ENCODE measurements around the gene RXRG.

Gene RXRG

GRCh38 chr1:165376041-165376810 lies 68.7 kb downstream of the RXRG start:
- H4K20me1 ChIP-seq (ENCODE audit: insufficient read depth, low read length) = no peaks in the 10 kb centered on the region; the same call in 1 of the 2 replicates
- no peak overlapping the region for H3K4me3 ChIP-seq (ENCODE audit: low read length)
- H2AFZ ChIP-seq (ENCODE audit: low read depth, low read length) = no peak overlapping the region
- H3K4me2 ChIP-seq (ENCODE audit: low read length) = no peak overlapping the region
- peaks cover 62% of the 10 kb centered on the region for H3K27me3 ChIP-seq (ENCODE audit: low read depth, low read length)
- TF ChIP-seq EZH2phosphoT487 (IDR thresholded peaks at IDR 0.05; ENCODE audit: low read depth) = no peak
- no peak for TF ChIP-seq CTCF (IDR thresholded peaks at IDR 0.05; ENCODE audit: low read depth, low read length)
- H3K9me3 ChIP-seq (ENCODE audit: insufficient read depth, low read length) = no peaks in the 10 kb centered on the region; the same call in 1 of the 2 replicates
- no peak overlapping the region for H3K27ac ChIP-seq (ENCODE audit: low read length)
- H3K9ac ChIP-seq (ENCODE audit: low read length) = no peak overlapping the region
- no peaks in the 10 kb centered on the region for H3K79me2 ChIP-seq (ENCODE audit: low read length)
- H3K4me1 ChIP-seq (ENCODE audit: low read length) = no peaks in the 10 kb centered on the region
- no peaks in the 10 kb centered on the region for H3K36me3 ChIP-seq (replicated peaks; ENCODE audit: low read depth, low read length)

DNA sequence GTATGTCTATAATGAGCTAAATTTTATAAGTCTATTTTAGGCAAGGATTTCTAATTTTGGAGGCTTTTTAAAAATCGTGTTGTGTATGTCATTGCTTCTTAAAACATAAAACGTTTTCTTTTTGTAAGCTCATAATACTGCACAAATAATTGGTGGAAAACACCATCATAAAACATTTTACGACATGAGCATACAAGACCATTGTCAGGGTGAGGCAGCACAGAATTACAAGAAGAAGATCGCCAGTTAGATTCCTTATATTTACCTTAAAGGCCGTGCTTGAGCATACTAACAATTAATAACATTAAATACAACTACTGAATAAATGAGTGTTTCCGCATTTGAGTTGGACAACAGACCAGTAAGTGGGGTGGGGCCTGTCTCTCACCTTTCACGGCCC lies 69.3 kb downstream of the RXRG start:
- H2AFZ ChIP-seq (ENCODE audit: low read depth, low read length) = no peak overlapping the region
- TF ChIP-seq EZH2phosphoT487 (IDR thresholded peaks at IDR 0.05; ENCODE audit: low read depth) (no peak), CTCF (IDR thresholded peaks at IDR 0.05; ENCODE audit: low read depth, low read length) (no peak)
- no peaks in the 10 kb centered on the region for H3K36me3 ChIP-seq (replicated peaks; ENCODE audit: low read depth, low read length)
- H3K27me3 ChIP-seq (ENCODE audit: low read depth, low read length) = peaks cover 58% of the 10 kb centered on the region
- H3K4me2 ChIP-seq (ENCODE audit: low read length) = no peak overlapping the region
- no peak overlapping the region for H3K9ac ChIP-seq (ENCODE audit: low read length)
- H3K9me3 ChIP-seq (ENCODE audit: insufficient read depth, low read length) = no peaks in the 10 kb centered on the region; the same call in 1 of the 2 replicates
- no peaks in the 10 kb centered on the region for H3K4me1 ChIP-seq (ENCODE audit: low read length)
- no peak overlapping the region for H3K4me3 ChIP-seq (ENCODE audit: low read length)
- no peaks in the 10 kb centered on the region; the same call in 1 of the 2 replicates for H4K20me1 ChIP-seq (ENCODE audit: insufficient read depth, low read length)
- no peak overlapping the region for H3K27ac ChIP-seq (ENCODE audit: low read length)
- H3K79me2 ChIP-seq (ENCODE audit: low read length) = no peaks in the 10 kb centered on the region

DNA sequence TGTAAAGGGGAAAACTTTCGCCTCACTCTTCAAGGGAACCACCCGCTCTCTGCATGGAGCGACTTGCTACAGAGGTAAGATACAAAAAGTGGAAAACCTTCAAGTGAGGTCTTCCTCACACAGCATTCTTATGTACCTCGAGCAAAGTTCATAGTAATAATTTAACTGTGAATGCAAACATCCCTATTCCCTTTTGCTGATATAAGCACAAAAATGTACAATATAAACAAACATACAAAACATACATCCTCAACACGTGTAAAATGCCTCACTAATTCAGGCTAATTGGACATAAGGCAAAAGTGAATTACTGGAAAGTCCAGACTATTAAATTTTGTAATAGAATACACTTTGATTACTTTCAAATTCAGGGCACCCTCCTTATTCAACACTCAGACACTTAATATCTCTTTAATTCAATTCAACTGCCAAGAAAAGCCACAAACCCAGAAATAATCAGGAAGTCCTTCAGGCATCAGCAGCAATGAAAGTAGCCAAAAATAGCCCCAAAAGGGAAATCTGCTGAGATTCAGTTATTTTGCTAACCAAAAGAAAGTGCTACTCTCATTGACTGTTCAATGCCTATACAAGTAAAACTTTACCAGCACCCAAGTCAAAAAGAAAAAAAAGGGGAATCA lies 73.2 kb downstream of the RXRG start:
- Histone ChIP-seq H3K9me3 (ENCODE audit: insufficient read depth, low read length) (no peaks in the 10 kb centered on the region), H3K27ac (ENCODE audit: low read length) (no peak overlapping the region), H3K4me2 (ENCODE audit: low read length) (no peak overlapping the region), H3K36me3 (replicated peaks; ENCODE audit: low read depth, low read length) (no peaks in the 10 kb centered on the region), H4K20me1 (ENCODE audit: insufficient read depth, low read length) (no peaks in the 10 kb centered on the region), H3K9ac (ENCODE audit: low read length) (no peak overlapping the region), H3K27me3 (ENCODE audit: low read depth, low read length) (peaks cover 59% of the 10 kb centered on the region), H3K4me1 (ENCODE audit: low read length) (no peaks in the 10 kb centered on the region), H3K4me3 (ENCODE audit: low read length) (no peak overlapping the region), H3K79me2 (ENCODE audit: low read length) (no peaks in the 10 kb centered on the region), H2AFZ (ENCODE audit: low read depth, low read length) (no peak overlapping the region)
- TF ChIP-seq EZH2phosphoT487 (IDR thresholded peaks at IDR 0.05; ENCODE audit: low read depth) (no peak), CTCF (IDR thresholded peaks at IDR 0.05; ENCODE audit: low read depth, low read length) (no peak)

DNA sequence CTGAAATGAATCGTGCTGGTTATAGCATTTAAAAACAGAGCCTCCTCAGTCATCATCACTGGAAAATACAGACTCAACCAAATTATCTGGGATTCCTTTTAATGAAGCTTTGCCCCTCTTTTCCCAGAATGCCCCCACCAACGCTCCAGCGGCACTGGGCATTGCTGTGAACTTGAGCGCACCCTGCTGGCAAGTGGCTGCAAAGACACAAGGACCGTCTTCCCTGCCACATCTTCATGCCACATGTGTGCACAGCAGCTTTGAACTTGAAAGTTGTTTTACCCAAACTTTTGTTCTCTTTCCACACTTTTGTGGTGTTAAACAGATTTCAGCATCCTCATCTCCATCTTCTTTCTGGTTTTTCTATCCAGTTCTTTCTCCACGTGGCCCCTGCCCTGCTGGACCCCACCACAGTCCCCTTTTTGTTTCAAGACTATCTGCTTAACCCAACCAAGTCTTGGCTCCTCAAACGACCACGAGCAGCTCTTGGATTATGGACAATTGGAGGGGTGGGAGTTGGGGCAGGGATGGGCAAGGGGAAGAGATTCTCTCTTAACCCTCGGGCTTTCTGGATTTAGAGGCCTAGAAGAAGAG lies 75.6 kb downstream of the RXRG start:
- Histone ChIP-seq H3K27ac (ENCODE audit: low read length) (no peak overlapping the region), H3K4me1 (ENCODE audit: low read length) (no peaks in the 10 kb centered on the region), H3K9me3 (ENCODE audit: insufficient read depth, low read length) (no peaks in the 10 kb centered on the region), H3K4me2 (ENCODE audit: low read length) (0 out of 2 replicates have a peak overlapping the region, but pooled peaks have one; percentile 24), H3K79me2 (ENCODE audit: low read length) (no peaks in the 10 kb centered on the region), H3K4me3 (ENCODE audit: low read length) (no peak overlapping the region), H3K36me3 (replicated peaks; ENCODE audit: low read depth, low read length) (no peaks in the 10 kb centered on the region), H2AFZ (ENCODE audit: low read depth, low read length) (no peak overlapping the region), H3K27me3 (ENCODE audit: low read depth, low read length) (peaks cover 74% of the 10 kb centered on the region), H3K9ac (ENCODE audit: low read length) (no peak overlapping the region), H4K20me1 (ENCODE audit: insufficient read depth, low read length) (no peaks in the 10 kb centered on the region)
- no peak for TF ChIP-seq EZH2phosphoT487 (IDR thresholded peaks at IDR 0.05; ENCODE audit: low read depth)
- TF ChIP-seq CTCF (IDR thresholded peaks at IDR 0.05; ENCODE audit: low read depth, low read length) = peak; percentile 92
